Measurements from ENCODE around the gene RAD18. TPM values are rescaled to one million over a fixed set of nuclear protein-coding genes. Genes with fewer than 3 reads are reported as not detected.

The RAD18 gene
- total RNA-seq, 1 donor from 2014 or later: 10.0 TPM

- TF ChIP-seq, protein P1, sequence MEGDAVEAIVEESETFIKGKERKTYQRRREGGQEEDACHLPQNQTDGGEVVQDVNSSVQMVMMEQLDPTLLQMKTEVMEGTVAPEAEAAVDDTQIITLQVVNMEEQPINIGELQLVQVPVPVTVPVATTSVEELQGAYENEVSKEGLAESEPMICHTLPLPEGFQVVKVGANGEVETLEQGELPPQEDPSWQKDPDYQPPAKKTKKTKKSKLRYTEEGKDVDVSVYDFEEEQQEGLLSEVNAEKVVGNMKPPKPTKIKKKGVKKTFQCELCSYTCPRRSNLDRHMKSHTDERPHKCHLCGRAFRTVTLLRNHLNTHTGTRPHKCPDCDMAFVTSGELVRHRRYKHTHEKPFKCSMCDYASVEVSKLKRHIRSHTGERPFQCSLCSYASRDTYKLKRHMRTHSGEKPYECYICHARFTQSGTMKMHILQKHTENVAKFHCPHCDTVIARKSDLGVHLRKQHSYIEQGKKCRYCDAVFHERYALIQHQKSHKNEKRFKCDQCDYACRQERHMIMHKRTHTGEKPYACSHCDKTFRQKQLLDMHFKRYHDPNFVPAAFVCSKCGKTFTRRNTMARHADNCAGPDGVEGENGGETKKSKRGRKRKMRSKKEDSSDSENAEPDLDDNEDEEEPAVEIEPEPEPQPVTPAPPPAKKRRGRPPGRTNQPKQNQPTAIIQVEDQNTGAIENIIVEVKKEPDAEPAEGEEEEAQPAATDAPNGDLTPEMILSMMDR (conservative IDR thresholded peaks at IDR 0.05; ENCODE audit: low read depth, low read length): no peak
- no peak overlapping the region for H3K4me3 ChIP-seq (ENCODE audit: low read depth, low read length)
- DNase-seq (ENCODE audit: low read depth): no peak
Observed at GRCh38 chr3:8891774-8892173, 71.5 kb downstream of the RAD18 start.

DNA sequence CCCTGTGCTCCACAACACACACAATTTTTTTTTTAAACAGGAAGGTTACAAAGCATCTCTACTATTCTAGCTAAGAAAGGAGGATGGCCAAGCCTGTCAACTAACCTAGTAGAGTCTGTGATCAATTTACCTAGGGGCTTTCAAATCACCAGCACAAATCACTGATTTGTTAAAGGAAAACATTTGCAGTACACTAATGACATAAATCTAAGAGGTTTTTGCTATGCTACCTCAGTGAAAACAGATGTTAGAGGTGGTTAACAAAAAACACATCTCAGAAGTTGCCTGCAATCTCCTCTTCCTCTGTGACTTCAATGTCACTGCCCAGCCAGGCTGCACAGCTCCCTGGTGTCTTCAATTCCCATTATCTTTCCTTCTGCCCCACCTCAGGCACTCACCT lies 72.0 kb downstream of the RAD18 start:
- no peak overlapping the region for H3K4me3 ChIP-seq (ENCODE audit: low read depth, low read length)
- no peak for DNase-seq (ENCODE audit: low read depth)
- TF ChIP-seq, protein P1 (conservative IDR thresholded peaks at IDR 0.05; ENCODE audit: low read depth, low read length): no peak

GRCh38 chr3:8888301-8888915 lies 74.9 kb downstream of the RAD18 start:
- no peak overlapping the region for H3K4me3 ChIP-seq (ENCODE audit: low read depth, low read length)
- no peak for DNase-seq (ENCODE audit: low read depth)
- TF ChIP-seq, protein P1 (conservative IDR thresholded peaks at IDR 0.05; ENCODE audit: low read depth, low read length): no peak

DNA sequence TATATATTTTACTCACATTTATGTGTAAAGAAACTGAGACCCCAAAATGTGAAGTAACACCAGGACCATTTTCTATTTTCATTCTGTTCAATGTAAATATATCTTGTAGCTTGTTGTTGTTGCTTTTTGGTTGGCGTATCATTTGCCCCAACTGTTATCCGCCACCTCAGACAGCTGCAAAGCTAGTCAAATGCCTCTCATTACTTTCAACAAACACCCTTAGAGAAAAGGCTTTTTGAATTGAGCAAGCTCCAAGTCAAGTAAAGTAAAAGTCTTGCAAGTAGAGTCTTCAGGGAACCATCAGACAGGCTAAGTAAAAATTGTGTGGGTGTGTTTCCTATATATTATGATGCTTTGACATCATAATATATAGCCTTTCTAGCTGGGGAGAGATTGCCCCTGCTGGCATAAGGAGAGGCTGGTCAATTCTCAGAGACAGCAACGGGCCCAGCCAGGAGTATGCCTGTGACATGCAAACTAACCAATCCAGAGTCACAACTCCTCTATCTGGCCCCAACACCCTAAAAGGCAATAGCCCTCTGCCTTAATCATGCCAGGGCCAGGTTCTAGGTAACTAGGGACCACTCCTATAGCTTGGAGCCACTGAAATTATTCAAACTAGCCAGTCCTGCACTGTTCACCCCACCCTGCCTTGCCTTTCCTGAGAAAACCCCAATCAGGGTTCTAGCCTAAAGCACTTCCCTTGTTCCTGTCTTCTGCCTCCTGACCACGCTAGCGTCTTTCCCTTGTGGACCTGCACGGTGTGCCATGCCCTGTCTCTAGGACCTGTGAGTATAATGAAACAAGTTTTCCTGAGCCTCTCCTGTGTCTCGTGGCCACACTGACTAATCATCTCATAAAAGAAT lies 75.6 kb downstream of the RAD18 start:
- no peak for DNase-seq (ENCODE audit: low read depth)
- TF ChIP-seq, protein P1 (conservative IDR thresholded peaks at IDR 0.05; ENCODE audit: low read depth, low read length): no peak

DNA sequence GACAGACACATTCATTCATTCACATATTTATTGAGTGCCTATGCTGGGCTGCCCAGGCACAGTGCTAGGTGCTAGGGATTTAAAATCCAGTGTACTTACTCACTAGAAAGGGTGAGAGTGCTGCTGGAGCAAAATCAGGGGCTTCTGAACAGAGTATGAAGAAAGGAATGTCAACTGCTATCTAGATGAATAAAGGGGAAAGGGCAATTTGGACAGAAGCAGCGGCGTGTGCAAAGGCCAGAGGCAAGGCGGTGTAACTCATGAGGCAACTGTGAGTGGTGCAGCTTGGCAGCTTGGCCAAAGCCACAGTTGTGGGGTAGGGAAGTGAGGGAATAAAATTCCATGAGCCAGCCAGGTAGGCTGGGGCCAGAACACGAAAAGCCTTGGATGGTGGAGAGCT lies 76.7 kb downstream of the RAD18 start:
- TF ChIP-seq, protein P1 (conservative IDR thresholded peaks at IDR 0.05; ENCODE audit: low read depth, low read length): no peak
- H3K4me3 ChIP-seq (ENCODE audit: low read depth, low read length): no peak overlapping the region
- DNase-seq (ENCODE audit: low read depth): no peak

More for the DNA sequence above, 75.6 kb downstream of the RAD18 start:
- no peak overlapping the region for H3K4me3 ChIP-seq (ENCODE audit: low read depth, low read length)

DNA sequence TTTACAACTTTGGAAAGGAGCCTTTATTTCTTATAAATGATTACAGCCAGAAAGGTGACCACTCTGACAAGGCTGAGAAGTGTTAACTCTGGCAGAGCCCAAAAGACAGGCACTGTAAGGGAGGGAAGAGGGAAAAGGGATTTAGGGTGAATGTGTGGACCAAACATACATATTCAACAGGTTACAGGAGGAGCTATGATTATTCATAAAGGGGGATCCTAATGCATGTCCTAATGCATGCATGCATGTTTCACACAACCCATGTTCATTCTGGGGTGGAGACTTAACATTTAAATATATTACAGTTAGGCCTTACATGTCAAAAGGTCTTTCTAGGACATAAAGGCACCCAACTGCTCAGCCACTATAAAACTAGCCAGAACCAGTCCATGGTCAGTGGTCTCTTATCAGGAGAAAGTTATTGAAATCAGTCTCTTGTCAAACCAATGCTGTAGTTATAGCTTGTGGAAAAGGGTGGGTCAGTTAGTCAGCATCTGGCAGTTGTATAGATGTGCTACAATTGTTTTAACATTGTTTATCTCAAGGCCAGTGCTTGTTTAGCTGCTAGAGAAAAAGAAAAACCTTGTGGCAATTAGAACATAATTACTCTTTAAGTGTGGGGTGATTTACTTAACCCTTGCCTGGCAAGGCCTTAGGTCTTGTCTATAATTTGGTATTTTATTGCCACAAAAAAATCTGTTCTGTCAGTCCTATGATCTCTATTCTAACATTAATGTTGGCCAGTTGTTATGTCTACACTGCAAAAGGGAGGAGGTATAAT lies 77.5 kb downstream of the RAD18 start:
- no peak for DNase-seq (ENCODE audit: low read depth)
- no peak overlapping the region for H3K4me3 ChIP-seq (ENCODE audit: low read depth, low read length)
- TF ChIP-seq, protein P1 (conservative IDR thresholded peaks at IDR 0.05; ENCODE audit: low read depth, low read length): no peak

Data from epithelial cell of proximal tubule (primary cell).